ENCODE measurements around the gene RIN1.
"Not testable (repeated sequence)": the region's sequence is repeated elsewhere in the genome, so short reads cannot be mapped to it uniquely, and the experiment has no call there.

RIN1 gene

GRCh38 chr11:66359662-66360087 lies 23.4 kb upstream of the RIN1 start:
- DNase-seq (ENCODE audit: low read depth), result no peak

- not testable (repeated sequence) for DNase-seq (ENCODE audit: low read depth)
These were observed 14.5 kb upstream of the RIN1 start for GRCh38 chr11:66350560-66351235.

GRCh38 chr11:66349084-66349386 lies 12.8 kb upstream of the RIN1 start:
- DNase-seq (ENCODE audit: low read depth), result no peak

GRCh38 chr11:66347425-66348276 lies 11.4 kb upstream of the RIN1 start, which contains the start of gene B4GAT1:
B4GAT1 (minus strand) TSS chr11:66347629; CDS start chr11:66347545, 84 bp downstream.
- peak; percentile 90 for DNase-seq (ENCODE audit: low read depth)

GRCh38 chr11:66346476-66347424 lies 10.5 kb upstream of the RIN1 start:
- DNase-seq (ENCODE audit: low read depth), result no peak

- no peak for DNase-seq (ENCODE audit: low read depth)
These were observed 9.0 kb upstream of the RIN1 start for GRCh38 chr11:66345316-66345649.

- peak; percentile 96 for DNase-seq (ENCODE audit: low read depth)
These were observed 8.5 kb upstream of the RIN1 start, which contains the start of gene BRMS1 for GRCh38 chr11:66344550-66345315. BRMS1 (minus strand) TSS chr11:66345104; CDS start chr11:66342234, 2,870 bp downstream.

- peak; percentile 42 for DNase-seq (ENCODE audit: low read depth)
These were observed 6.9 kb upstream of the RIN1 start for GRCh38 chr11:66343176-66343575.

- no peak for DNase-seq (ENCODE audit: low read depth)
These were observed 5.4 kb upstream of the RIN1 start for GRCh38 chr11:66341502-66342126.

GRCh38 chr11:66340596-66341501 lies 4.6 kb upstream of the RIN1 start:
- DNase-seq (ENCODE audit: low read depth), result no peak

GRCh38 chr11:66339686-66340483 lies 3.7 kb upstream of the RIN1 start:
- no peak for DNase-seq (ENCODE audit: low read depth)

- peak; percentile 68 for DNase-seq (ENCODE audit: low read depth)
These were observed 3.0 kb upstream of the RIN1 start for GRCh38 chr11:66339162-66339675.

- no peak for DNase-seq (ENCODE audit: low read depth)
These were observed 2.3 kb upstream of the RIN1 start for GRCh38 chr11:66338276-66339161.

GRCh38 chr11:66337103-66337899 lies 1.1 kb upstream of the RIN1 start:
- peak; percentile 71 for DNase-seq (ENCODE audit: low read depth)

GRCh38 chr11:66335531-66336233 lies 552 bp downstream of the RIN1 start:
- peak; percentile 81 for DNase-seq (ENCODE audit: low read depth)

Measured in ELR (cell line).